OCI-LY1 (cell line): ENCODE results near the gene CARMIL1.

Source experiments
- H2AFZ ChIP-seq: fragments of 200-600 bp; sonication (generic), shearing (Covaris generic); 2 replicates; pipeline ENCODE4 v1.6.0; 2014; ENCODE audit warnings: antibody characterized with exemption, mild to moderate bottlenecking, low read length
- H3F3A ChIP-seq: fragments of 200-600 bp; sonication (generic), shearing (Covaris generic); 2 replicates; pipeline ENCODE4 v1.6.0; 2014; ENCODE audit warnings: mild to moderate bottlenecking, antibody characterized with exemption, low read length, moderate library complexity; ENCODE audit not compliant: insufficient read depth
- H3K27ac ChIP-seq: fragments of 200-600 bp; sonication (generic); 2 replicates; pipeline ENCODE4 v1.5.1; 2014; ENCODE audit warnings: low read length, mixed run types, mild to moderate bottlenecking, low read depth; ENCODE audit not compliant: poor library complexity, severe bottlenecking
- H3K27me3 ChIP-seq: fragments of 200-600 bp; sonication (generic); 2 replicates; pipeline ENCODE4 v1.6.0; 2014; ENCODE audit warnings: antibody characterized with exemption, mild to moderate bottlenecking, low read length, moderate library complexity; ENCODE audit not compliant: insufficient read depth
- H3K36me3 ChIP-seq: fragments of 200-600 bp; sonication (generic); 2 replicates; pipeline ENCODE4 v1.6.1; 2014; ENCODE audit warnings: mild to moderate bottlenecking, antibody characterized with exemption, low read length, moderate library complexity, mixed read lengths; ENCODE audit not compliant: insufficient read depth
- H3K4me1 ChIP-seq: fragments of 200-600 bp; sonication (generic); 2 replicates; pipeline ENCODE4 v1.5.1; 2014; ENCODE audit warnings: mild to moderate bottlenecking, low read length, moderate library complexity; ENCODE audit not compliant: insufficient read depth, severe bottlenecking
- H3K4me2 ChIP-seq: fragments of 200-600 bp; sonication (generic), shearing (Covaris generic); 2 replicates; pipeline ENCODE4 v1.6.1; 2014; ENCODE audit warnings: low read length
- H3K4me3 ChIP-seq: fragments of 200-600 bp; sonication (generic); 2 replicates; pipeline ENCODE4 v1.5.1; 2014; ENCODE audit warnings: low read length, low read depth, mild to moderate bottlenecking, mixed read lengths; ENCODE audit not compliant: poor library complexity, severe bottlenecking
- H3K79me2 ChIP-seq: fragments of 200-600 bp; shearing (Covaris generic); 2 replicates; pipeline ENCODE4 v1.6.1; 2016; ENCODE audit warnings: mixed run types, low read length, mixed read lengths; ENCODE audit not compliant: insufficient read depth
- H3K9ac ChIP-seq: fragments of 200-600 bp; sonication (generic), shearing (Covaris generic); 2 replicates; pipeline ENCODE4 v1.6.1; 2014; ENCODE audit warnings: mild to moderate bottlenecking, low read length, mixed read lengths
- H3K9me2 ChIP-seq: fragments of 200-600 bp; sonication (generic), shearing (Covaris generic); 2 replicates; pipeline ENCODE4 v1.6.1; 2014; ENCODE audit warnings: low read depth, mild to moderate bottlenecking, low read length, mixed read lengths
- H3K9me3 ChIP-seq: fragments of 200-600 bp; shearing (Covaris generic); 2 replicates; pipeline ENCODE4 v1.6.1; 2014; ENCODE audit warnings: low read length, mixed read lengths
- H4K20me1 ChIP-seq: fragments of 200-600 bp; sonication (generic), shearing (Covaris generic); 2 replicates; pipeline ENCODE4 v1.6.0; 2016; ENCODE audit warnings: mild to moderate bottlenecking, low read length; ENCODE audit not compliant: insufficient read depth
- EZH2 ChIP-seq: fragments of 200-600 bp; sonication (generic), shearing (Covaris generic); IDR thresholded peaks from 2 replicates; pipeline ENCODE4 v1.8.0; 2017; ENCODE audit warnings: borderline replicate concordance, mixed run types, mild to moderate bottlenecking, antibody characterized with exemption, low read length, moderate library complexity, mixed read lengths
- TF ChIP-seq, protein P1 (sequence below): fragments of 200-600 bp; sonication (generic), shearing (Covaris generic); IDR thresholded peaks from 2 replicates; pipeline ENCODE4 v1.5.1; 2017; ENCODE audit warnings: mild to moderate bottlenecking, antibody characterized with exemption, low read length, moderate library complexity, mixed read lengths

The CARMIL1 gene

DNA sequence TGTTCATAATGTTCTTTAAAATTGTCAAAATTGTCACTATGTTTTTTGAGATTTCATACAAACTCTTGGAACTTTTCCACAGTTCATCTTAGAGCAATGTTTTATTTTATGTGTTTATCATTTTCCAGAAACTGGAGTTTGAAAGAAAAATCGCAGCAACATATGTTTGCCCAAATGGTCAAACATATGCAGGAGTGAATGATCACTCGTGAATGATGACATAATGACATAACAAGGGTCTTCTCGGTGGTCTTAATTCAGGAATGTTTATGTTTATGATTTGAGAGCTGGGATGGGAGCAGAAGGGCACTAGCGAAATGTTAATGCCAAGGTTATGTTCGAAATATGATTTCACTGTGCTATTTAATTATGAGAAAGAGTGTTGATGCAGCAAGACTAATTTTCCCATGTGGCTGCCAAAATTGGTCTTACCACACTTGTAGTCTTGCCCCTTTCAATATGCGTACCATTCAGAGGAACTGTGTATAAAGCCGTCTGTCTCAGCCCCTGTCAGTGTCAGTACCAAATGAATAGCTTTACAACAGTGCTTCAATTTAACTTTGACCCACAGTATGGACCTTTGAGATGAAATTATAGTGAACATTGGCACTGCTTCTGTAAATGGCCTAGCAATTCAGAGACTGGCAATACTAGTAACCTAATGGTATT lies 152.3 kb downstream of the CARMIL1 start:
- Histone ChIP-seq H3K27ac (peak overlapping the region; percentile 95), H3K36me3 (peaks cover 3% of the 10 kb centered on the region; the same call in 1 of the 2 replicates), H3K4me3 (peak overlapping the region; percentile 11), H3F3A (no peaks in the 10 kb centered on the region), H2AFZ (no peak overlapping the region), H3K79me2 (no peaks in the 10 kb centered on the region), H3K27me3 (no peaks in the 10 kb centered on the region), H4K20me1 (no peaks in the 10 kb centered on the region), H3K9me2 (no peaks in the 10 kb centered on the region), H3K4me1 (peaks cover 86% of the 10 kb centered on the region), H3K9me3 (no peaks in the 10 kb centered on the region), H3K9ac (peak overlapping the region; percentile 52; the same call in 1 of the 2 replicates), H3K4me2 (peak overlapping the region; percentile 56)
- TF ChIP-seq, protein P1, sequence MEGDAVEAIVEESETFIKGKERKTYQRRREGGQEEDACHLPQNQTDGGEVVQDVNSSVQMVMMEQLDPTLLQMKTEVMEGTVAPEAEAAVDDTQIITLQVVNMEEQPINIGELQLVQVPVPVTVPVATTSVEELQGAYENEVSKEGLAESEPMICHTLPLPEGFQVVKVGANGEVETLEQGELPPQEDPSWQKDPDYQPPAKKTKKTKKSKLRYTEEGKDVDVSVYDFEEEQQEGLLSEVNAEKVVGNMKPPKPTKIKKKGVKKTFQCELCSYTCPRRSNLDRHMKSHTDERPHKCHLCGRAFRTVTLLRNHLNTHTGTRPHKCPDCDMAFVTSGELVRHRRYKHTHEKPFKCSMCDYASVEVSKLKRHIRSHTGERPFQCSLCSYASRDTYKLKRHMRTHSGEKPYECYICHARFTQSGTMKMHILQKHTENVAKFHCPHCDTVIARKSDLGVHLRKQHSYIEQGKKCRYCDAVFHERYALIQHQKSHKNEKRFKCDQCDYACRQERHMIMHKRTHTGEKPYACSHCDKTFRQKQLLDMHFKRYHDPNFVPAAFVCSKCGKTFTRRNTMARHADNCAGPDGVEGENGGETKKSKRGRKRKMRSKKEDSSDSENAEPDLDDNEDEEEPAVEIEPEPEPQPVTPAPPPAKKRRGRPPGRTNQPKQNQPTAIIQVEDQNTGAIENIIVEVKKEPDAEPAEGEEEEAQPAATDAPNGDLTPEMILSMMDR: no peak
- no peak for TF ChIP-seq EZH2

DNA sequence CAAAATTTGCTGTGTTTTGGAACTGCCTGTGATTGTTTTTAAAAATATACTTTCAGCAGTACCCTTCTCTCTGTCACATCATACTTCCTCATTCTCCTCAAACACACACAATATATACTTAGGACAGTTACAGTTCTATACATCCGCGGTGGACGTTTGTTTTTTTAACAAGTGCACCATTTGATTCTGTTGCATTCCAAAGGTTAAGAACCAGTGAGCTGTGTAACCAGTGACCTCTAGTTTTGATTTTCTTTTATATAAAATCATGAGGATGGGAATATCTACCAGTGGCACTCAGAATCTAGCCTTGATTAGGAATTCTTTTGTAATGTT lies 152.8 kb downstream of the CARMIL1 start:
- Histone ChIP-seq H3K9ac (peak overlapping the region; percentile 52; the same call in 1 of the 2 replicates), H3F3A (no peaks in the 10 kb centered on the region), H3K4me1 (peaks cover 81% of the 10 kb centered on the region), H3K36me3 (no peaks in the 10 kb centered on the region), H4K20me1 (no peaks in the 10 kb centered on the region), H3K9me3 (no peaks in the 10 kb centered on the region), H2AFZ (no peak overlapping the region), H3K4me3 (peak overlapping the region; percentile 11), H3K79me2 (no peaks in the 10 kb centered on the region), H3K4me2 (peak overlapping the region; percentile 56), H3K27ac (peak overlapping the region; percentile 95), H3K27me3 (no peaks in the 10 kb centered on the region), H3K9me2 (no peaks in the 10 kb centered on the region)
- no peak for TF ChIP-seq EZH2
- TF ChIP-seq, protein P1: no peak

- H3K36me3 ChIP-seq: no peaks in the 10 kb centered on the region
- H3K9me3 ChIP-seq: no peaks in the 10 kb centered on the region
- no peaks in the 10 kb centered on the region for H3K79me2 ChIP-seq
- peak overlapping the region; percentile 45 for H3K27ac ChIP-seq
- no peak overlapping the region for H2AFZ ChIP-seq
- TF ChIP-seq, protein P1: no peak
- TF ChIP-seq EZH2: no peak
- no peaks in the 10 kb centered on the region for H3K27me3 ChIP-seq
- H3F3A ChIP-seq: no peaks in the 10 kb centered on the region
- H3K4me2 ChIP-seq: no peak overlapping the region
- H3K4me3 ChIP-seq: no peak overlapping the region
- peaks cover 57% of the 10 kb centered on the region for H3K4me1 ChIP-seq
- no peak overlapping the region for H3K9ac ChIP-seq
- no peaks in the 10 kb centered on the region for H4K20me1 ChIP-seq
- H3K9me2 ChIP-seq: no peaks in the 10 kb centered on the region
Observed at GRCh38 chr6:25434921-25435320, 155.7 kb downstream of the CARMIL1 start.
